HPDE6-E6E7 (cell line): ENCODE data around the gene MRPS23.
"Not testable (repeated sequence)": the region's sequence is repeated elsewhere in the genome, so short reads cannot be mapped to it uniquely, and the experiment has no call there.

Experiments
- DNase-seq: peaks from one replicate; pipeline ENCODE4 v3.0.0; 2011; ENCODE audit warnings: missing footprints; ENCODE audit errors: extremely low spot score

Gene MRPS23

GRCh38 chr17:57864273-57864672 is 14.4 kb upstream of the MRPS23 start:
- no peak for DNase-seq

GRCh38 chr17:57862694-57863667 is 13.1 kb upstream of the MRPS23 start:
- no peak for DNase-seq

GRCh38 chr17:57861790-57862693 is 12.2 kb upstream of the MRPS23 start:
- no peak for DNase-seq

- no peak for DNase-seq
Observed at GRCh38 chr17:57861000-57861789, 11.4 kb upstream of the MRPS23 start.

- no peak for DNase-seq
Observed at GRCh38 chr17:57860414-57860999, 10.7 kb upstream of the MRPS23 start.

- no peak for DNase-seq
Observed at GRCh38 chr17:57859601-57860413, 10.0 kb upstream of the MRPS23 start.

GRCh38 chr17:57858838-57859237 is 9.0 kb upstream of the MRPS23 start:
- DNase-seq: no peak

- DNase-seq: no peak
Observed at GRCh38 chr17:57856792-57857620, 7.2 kb upstream of the MRPS23 start.

GRCh38 chr17:57855391-57856035 is 5.7 kb upstream of the MRPS23 start:
- no peak for DNase-seq

GRCh38 chr17:57853695-57854094 is 3.9 kb upstream of the MRPS23 start:
- no peak for DNase-seq

- no peak for DNase-seq
Observed at GRCh38 chr17:57852955-57853328, 3.1 kb upstream of the MRPS23 start.

GRCh38 chr17:57852092-57852954 is 2.5 kb upstream of the MRPS23 start:
- no peak for DNase-seq

GRCh38 chr17:57849163-57849873 is 526 bp downstream of the MRPS23 start:
- no peak for DNase-seq

- not testable (repeated sequence) for DNase-seq
Observed at GRCh38 chr17:57846056-57846945, 3.5 kb downstream of the MRPS23 start.

- no peak for DNase-seq
Observed at GRCh38 chr17:57842280-57842679, 7.6 kb downstream of the MRPS23 start.

GRCh38 chr17:57839571-57839923 is 10.3 kb downstream of the MRPS23 start:
- no peak for DNase-seq
